ENCODE measurements around the gene CBARP. TPM values are rescaled to one million over a fixed set of nuclear protein-coding genes. Genes with fewer than 3 reads are reported as not detected.

CBARP gene
- total RNA-seq, 1 donor from 2014 or later = 1.2 TPM

GRCh38 chr19:1183543-1184172 is 54.1 kb downstream of the CBARP start:
- Mint-ChIP-seq H3K4me1 (peaks cover 4% of the 10 kb centered on the region), H3K27ac (no peak overlapping the region), H3K36me3 (no peaks in the 10 kb centered on the region), H3K27me3 (ENCODE audit: insufficient read depth, low read depth) (peaks cover 16% of the 10 kb centered on the region), H3K4me3 (no peak overlapping the region), H3K9me3 (no peaks in the 10 kb centered on the region)
- Histone ChIP-seq H3K79me2 (ENCODE audit: low read depth) (no peaks in the 10 kb centered on the region), H3K9ac (no peak overlapping the region), H3K36me3 (no peaks in the 10 kb centered on the region), H2AFZ (replicated peaks) (no peak overlapping the region), H3F3A (ENCODE audit: low read depth) (peaks cover under 1% of the 10 kb centered on the region), H3K9me3 (ENCODE audit: low read depth) (no peaks in the 10 kb centered on the region), H4K20me1 (ENCODE audit: low read depth) (no peaks in the 10 kb centered on the region), H3K4me3 (no peak overlapping the region), H3K4me2 (no peak overlapping the region), H3K27me3 (no peaks in the 10 kb centered on the region), H3K4me1 (peaks cover 6% of the 10 kb centered on the region), H3K27ac (no peak overlapping the region)
- no peak for DNase-seq (ENCODE audit: low spot score)
- TF ChIP-seq EZH2phosphoT487 (IDR thresholded peaks at IDR 0.05) = no peak
- no peak for TF ChIP-seq CTCF (IDR thresholded peaks at IDR 0.05)
- no peak for TF ChIP-seq EZH2 (IDR thresholded peaks at IDR 0.05)

DNA sequence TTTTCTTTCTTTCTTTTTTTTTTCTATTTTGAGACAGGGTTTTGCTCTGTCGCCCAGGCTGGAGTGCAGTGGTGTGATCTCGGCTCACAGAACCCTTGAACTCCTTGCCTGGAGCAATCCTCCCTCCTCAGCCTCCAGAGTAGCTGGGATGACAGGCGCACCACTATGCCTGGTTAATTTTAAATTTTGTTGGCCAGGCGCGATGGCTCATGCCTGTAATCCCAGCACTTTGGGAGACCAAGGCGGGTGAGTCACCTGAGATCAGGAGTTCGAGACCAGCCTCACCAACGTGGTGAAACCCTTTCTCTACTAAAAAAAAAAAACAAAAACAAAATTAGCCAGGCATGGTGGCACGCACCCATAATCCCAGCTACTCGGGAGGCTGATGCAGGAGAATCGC is 55.1 kb downstream of the CBARP start:
- Histone ChIP-seq H3K27me3 (no peaks in the 10 kb centered on the region), H3K4me1 (peaks cover 6% of the 10 kb centered on the region), H3K9me3 (ENCODE audit: low read depth) (no peaks in the 10 kb centered on the region), H3K4me2 (no peak overlapping the region), H4K20me1 (ENCODE audit: low read depth) (no peaks in the 10 kb centered on the region), H2AFZ (replicated peaks) (no peak overlapping the region), H3K27ac (no peak overlapping the region), H3K4me3 (no peak overlapping the region), H3K9ac (no peak overlapping the region), H3F3A (ENCODE audit: low read depth) (no peaks in the 10 kb centered on the region), H3K36me3 (no peaks in the 10 kb centered on the region), H3K79me2 (ENCODE audit: low read depth) (no peaks in the 10 kb centered on the region)
- Mint-ChIP-seq H3K27me3 (ENCODE audit: insufficient read depth, low read depth) (peaks cover 17% of the 10 kb centered on the region), H3K27ac (no peak overlapping the region), H3K4me3 (no peak overlapping the region), H3K36me3 (no peaks in the 10 kb centered on the region), H3K4me1 (peaks cover 4% of the 10 kb centered on the region), H3K9me3 (no peaks in the 10 kb centered on the region)
- TF ChIP-seq CTCF (IDR thresholded peaks at IDR 0.05) = no peak
- no peak for TF ChIP-seq EZH2 (IDR thresholded peaks at IDR 0.05)
- no peak for TF ChIP-seq EZH2phosphoT487 (IDR thresholded peaks at IDR 0.05)
- DNase-seq (ENCODE audit: low spot score) = no peak

DNA sequence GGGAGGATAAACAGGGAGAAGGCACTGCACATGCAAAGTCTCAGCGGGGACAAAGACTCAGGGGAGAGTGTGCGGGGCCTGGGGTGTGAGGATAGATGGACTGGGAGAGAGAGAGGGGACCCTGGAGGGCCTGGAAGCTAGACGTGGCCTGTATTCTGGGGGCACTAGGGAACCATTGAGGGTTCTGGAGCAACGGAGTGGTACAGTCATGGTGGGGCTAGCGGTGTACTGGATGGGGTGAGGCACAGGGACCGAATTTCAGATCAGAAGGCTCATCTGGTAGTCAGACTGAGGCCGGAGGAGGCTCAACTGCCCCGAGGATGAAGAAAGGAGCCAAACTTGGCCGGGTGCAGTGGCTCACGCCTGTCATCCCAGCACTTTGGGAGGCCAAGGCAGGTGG is 55.7 kb downstream of the CBARP start:
- Mint-ChIP-seq H3K9me3 (no peaks in the 10 kb centered on the region), H3K27ac (peak overlapping the region; percentile 46), H3K27me3 (ENCODE audit: insufficient read depth, low read depth) (peaks cover 18% of the 10 kb centered on the region), H3K4me3 (peak overlapping the region; percentile 46), H3K4me1 (peaks cover 4% of the 10 kb centered on the region), H3K36me3 (no peaks in the 10 kb centered on the region)
- Histone ChIP-seq H3K9me3 (ENCODE audit: low read depth) (no peaks in the 10 kb centered on the region), H4K20me1 (ENCODE audit: low read depth) (no peaks in the 10 kb centered on the region), H3K27ac (no peak overlapping the region), H2AFZ (replicated peaks) (no peak overlapping the region), H3K36me3 (no peaks in the 10 kb centered on the region), H3F3A (ENCODE audit: low read depth) (no peaks in the 10 kb centered on the region), H3K4me3 (no peak overlapping the region), H3K4me2 (no peak overlapping the region), H3K79me2 (ENCODE audit: low read depth) (no peaks in the 10 kb centered on the region), H3K27me3 (no peaks in the 10 kb centered on the region), H3K4me1 (peaks cover 6% of the 10 kb centered on the region), H3K9ac (no peak overlapping the region)
- TF ChIP-seq CTCF (IDR thresholded peaks at IDR 0.05) (no peak), EZH2 (IDR thresholded peaks at IDR 0.05) (no peak), EZH2phosphoT487 (IDR thresholded peaks at IDR 0.05) (no peak)
- no peak for DNase-seq (ENCODE audit: low spot score)
